Heart left ventricle (tissue), 13 donors: Measurements from ENCODE around the gene MCC.

Experiments
- CTCF ChIP-seq, 12 donors: fragments of 200-600 bp; sonication (generic) in 4 of 12; IDR thresholded peaks; one replicate each; pipeline versions ENCODE4 v1.5.0 to v1.8.0; 2018 to 2022; ENCODE audit warnings: antibody characterized with exemption in 12 of 12, mild to moderate bottlenecking in 5 of 12
- POLR2A ChIP-seq, 2 donors: fragments of 450-650 bp; IDR thresholded peaks; one replicate each; pipeline ENCODE4 v1.6.1; 2017; ENCODE audit warnings: antibody characterized with exemption in 2 of 2, mild to moderate bottlenecking in 2 of 2, moderate library complexity in 2 of 2
- donor health status: ischemic (EF 13 %, LVEDD 7.1; RV severe dilation, severe dysfunction).
- donor health status: DM: no; HTN: yes; CAD: no.
- donor health status: DM: no; HTN: no; CAD: no.
- donor health status: ischemic (EF 25% LVEDD 6.9; RV normal size, moderate dysfunction).
- donor health status: ischemic (EF 25% LVEDD 5.7; RV mildly dilated, moderate dysfunction).
- donor health status: ischemic (EF 35%, LVEDD 5.7; RV mildly dilated, moderate dysfunction).
- donor health status: nonischemic (EF 11% LVEDD 7.7; RV severe dilation, severe dysfunction).
- donor health status: DM: yes; HTN: yes; CAD: no.
- donor health status: PGD.
- donor health status: ischemic (EF 29% LVEDD 5.4; RV normal size, mild dysfunction).
- donor health status: nonischemic (EF 23%, LVEDD 6.1; RV moderate dilation, normal function).

- no peak for TF ChIP-seq CTCF (IDR thresholded peaks at IDR 0.05)
- TF ChIP-seq POLR2A (IDR thresholded peaks at IDR 0.05), result no peak
Observed at GRCh38 chr5:113214606-113215323, 273.5 kb downstream of the MCC start.
